GM18951 (cell line): Measurements from ENCODE around the gene RSPO3.

ENCODE experiments used
- POLR2A ChIP-seq: IDR thresholded peaks from 4 replicates; pipeline ENCODE4 v1.6.1; 2011; ENCODE audit warnings: mild to moderate bottlenecking; ENCODE audit not compliant: insufficient read length, insufficient read depth; ENCODE audit errors: extremely low read depth
- in situ Hi-C: fragments of 300-500 bp; cut with MboI; formaldehyde crosslinking; loops from one replicate; pipeline ENCODE4 v1.12.0; 2022; ENCODE audit warnings: low sequenced_read_pairs, mixed read lengths, inconsistent platforms; ENCODE audit not compliant: unreplicated experiment

RSPO3 gene

GRCh38 chr6:127185437-127185995 lies 67.0 kb downstream of the RSPO3 start:
- in situ Hi-C loops: no loop called here
- no peak for TF ChIP-seq POLR2A

DNA sequence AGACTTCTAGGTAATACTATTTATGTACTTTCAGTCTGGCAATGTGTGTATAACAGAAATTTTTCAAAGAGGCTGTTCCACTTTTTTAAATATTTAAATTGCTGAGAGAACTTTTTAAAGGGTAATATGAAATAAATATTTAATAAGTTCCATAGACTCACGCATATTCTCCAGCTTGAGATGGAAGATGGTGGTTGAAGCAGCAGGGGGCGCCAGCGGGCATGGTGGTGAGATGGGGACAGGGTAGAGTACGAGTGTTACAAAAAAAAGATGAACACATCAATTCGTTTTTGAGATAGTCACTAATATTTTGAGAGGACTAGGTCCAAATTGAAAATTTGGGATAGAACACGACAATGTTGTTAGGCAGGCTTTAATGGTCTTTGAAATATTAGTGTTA lies 68.4 kb downstream of the RSPO3 start:
- TF ChIP-seq POLR2A: no peak
- in situ Hi-C loops: no loop called here

GRCh38 chr6:127188744-127189143 lies 70.3 kb downstream of the RSPO3 start:
- in situ Hi-C loops: no loop called here
- TF ChIP-seq POLR2A: no peak

DNA sequence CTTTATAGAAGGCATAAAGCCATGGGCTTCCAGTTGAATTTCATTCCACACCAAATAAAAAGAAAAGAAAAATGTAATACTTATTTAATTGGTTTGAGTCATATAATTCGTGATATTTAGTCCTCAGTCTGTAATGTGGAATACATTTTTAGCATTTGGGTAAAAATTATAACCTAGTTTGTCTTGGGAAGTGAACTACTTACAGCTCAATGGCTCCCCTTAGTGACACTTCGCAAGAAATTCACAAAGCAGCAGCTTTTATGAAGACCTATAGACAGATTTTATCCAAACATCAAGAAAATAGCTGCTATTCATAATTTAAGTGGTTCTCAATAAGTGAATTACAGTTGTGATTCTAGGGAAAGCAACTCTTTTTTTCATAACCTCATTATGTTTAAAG lies 72.1 kb downstream of the RSPO3 start:
- TF ChIP-seq POLR2A: no peak
- in situ Hi-C loops: no loop called here

DNA sequence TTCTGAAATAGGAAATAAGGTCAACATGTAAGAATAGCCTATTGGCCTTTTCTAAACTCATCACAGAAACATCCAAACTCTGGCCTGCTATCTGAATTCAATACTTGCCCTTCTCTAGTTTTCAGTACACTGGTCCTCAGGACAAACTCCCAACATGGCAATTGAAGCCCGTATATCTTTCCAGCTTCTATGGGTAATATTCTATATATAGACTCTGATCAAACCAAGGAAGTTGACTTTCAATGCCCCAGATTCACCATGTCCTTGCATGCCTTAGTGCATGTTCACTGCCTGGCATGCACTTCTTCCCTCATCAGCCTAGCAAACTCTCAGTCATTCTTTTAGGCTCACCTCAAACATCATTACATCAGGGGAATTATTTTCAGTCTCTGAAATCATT lies 73.2 kb downstream of the RSPO3 start:
- in situ Hi-C loops: no loop called here
- TF ChIP-seq POLR2A: no peak

GRCh38 chr6:127192911-127193541 lies 74.6 kb downstream of the RSPO3 start:
- TF ChIP-seq POLR2A: no peak
- in situ Hi-C loops: no loop called here

DNA sequence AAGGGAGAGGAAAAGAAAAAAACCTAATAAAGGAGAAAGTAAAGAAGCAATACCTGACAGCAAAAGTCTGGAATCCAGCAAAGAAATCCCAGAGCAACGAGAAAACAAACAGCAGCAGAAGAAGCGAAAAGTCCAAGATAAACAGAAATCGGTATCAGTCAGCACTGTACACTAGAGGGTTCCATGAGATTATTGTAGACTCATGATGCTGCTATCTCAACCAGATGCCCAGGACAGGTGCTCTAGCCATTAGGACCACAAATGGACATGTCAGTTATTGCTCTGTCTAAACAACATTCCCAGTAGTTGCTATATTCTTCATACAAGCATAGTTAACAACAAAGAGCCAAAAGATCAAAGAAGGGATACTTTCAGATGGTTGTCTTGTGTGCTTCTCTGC lies 77.4 kb downstream of the RSPO3 start:
- in situ Hi-C loops: no loop called here
- TF ChIP-seq POLR2A: no peak

DNA sequence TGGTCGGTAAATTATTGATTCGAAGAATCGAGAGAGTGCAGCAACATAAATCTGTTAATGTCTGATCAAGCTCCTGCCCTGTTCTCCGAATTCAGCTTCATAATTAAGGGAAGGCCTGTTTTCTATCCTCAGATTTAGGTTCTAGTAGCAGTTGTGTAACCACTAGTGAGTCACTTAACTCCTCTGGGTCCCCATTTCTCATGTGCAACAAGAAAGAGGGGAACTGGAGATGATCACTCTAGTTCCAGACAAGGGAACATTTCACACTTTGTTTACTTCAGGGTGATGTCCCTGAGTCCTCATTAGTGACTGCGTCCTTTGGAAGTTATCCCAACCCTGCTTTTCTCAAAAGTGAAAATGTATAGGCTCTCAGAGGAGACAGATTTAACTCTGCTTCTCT lies 80.1 kb downstream of the RSPO3 start:
- no peak for TF ChIP-seq POLR2A
- in situ Hi-C loops: no loop called here

DNA sequence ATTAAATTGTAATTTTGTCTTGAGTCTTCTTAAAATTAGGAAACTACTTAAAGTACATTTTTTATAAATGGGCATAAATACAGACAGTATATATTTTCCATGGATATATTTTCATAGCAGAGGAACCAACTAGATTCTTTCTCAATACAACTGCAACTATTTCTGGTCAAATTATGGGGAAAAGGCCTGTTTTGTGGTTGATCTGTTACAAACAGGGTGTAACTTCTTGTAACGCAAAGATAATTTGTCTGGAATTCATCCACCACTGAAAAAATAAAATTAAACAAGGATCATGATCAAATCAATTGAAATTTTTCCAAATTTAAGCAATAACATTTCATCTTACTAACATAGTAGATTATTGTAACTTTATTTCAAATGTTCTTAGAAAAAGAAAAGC lies 81.0 kb downstream of the RSPO3 start:
- TF ChIP-seq POLR2A: no peak
- in situ Hi-C loops: no loop called here

GRCh38 chr6:127200114-127200513 lies 81.6 kb downstream of the RSPO3 start:
- TF ChIP-seq POLR2A: no peak
- in situ Hi-C loops: no loop called here

DNA sequence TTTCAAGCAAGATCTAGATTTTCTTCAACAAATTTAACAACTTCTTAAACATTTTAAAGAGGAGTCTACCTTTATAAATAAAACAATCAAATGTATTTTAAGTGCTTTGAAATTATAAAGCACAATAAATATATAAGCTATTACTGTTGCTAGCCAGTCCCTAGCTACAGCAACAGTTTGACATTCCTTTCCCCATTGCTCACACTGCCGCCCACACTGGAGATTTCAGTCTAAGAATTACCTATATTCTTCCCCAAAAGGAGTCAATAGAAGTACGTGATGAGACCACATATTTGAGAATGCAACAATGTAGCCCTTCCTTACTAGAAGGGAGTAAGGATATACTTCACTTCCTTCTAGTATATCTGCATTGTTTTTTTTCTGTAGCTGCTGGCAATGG lies 82.8 kb downstream of the RSPO3 start:
- in situ Hi-C loops: no loop called here
- TF ChIP-seq POLR2A: no peak

DNA sequence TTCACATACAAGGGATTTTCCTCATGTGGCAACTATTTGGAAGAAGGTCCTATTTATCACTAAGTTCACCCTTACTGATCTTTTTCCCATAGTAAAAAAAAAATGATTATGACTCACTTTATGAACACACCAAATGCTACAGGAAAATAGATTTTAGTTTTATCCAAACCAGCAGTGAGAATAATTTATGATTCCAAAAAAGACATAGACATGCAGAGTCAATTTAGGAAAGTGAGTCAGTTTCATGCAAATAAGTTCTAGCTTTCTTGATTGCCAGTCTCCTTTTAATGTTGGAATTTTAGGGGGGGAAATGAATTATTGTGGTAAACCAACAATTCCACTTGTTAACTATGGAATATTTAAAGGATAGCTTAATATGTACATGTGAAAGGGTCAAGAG lies 84.2 kb downstream of the RSPO3 start:
- in situ Hi-C loops: no loop called here
- TF ChIP-seq POLR2A: no peak

- in situ Hi-C loops: no loop called here
- no peak for TF ChIP-seq POLR2A
Measured at GRCh38 chr6:127204281-127204680, 85.8 kb downstream of the RSPO3 start.

DNA sequence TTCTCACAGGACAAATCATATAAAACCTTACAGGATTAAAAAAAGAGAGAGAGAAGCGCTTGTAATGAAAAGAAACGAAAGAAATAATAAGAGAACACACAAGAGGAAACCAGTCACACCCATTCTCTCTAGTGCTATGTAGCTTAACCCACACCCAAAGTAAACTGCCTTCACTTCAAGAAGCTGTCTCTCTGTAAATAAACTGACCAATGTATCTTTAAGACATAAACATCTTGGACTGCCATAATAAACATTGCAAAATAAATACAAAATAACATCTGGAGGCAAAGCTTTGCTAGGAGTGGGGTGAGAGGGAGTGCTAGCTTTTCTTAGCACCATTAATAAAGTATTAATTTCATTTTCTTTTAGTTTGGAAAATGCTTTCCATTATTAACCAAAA lies 86.6 kb downstream of the RSPO3 start:
- in situ Hi-C loops: no loop called here
- no peak for TF ChIP-seq POLR2A
